ENCODE results near the gene PDLIM7. TPM values are rescaled to one million over a fixed set of nuclear protein-coding genes. Genes with fewer than 3 reads are reported as not detected.
A peak's percentile ranks its signal among the peaks of the same experiment; 100 is the strongest.

Gene PDLIM7
- total and polyA plus RNA-seq, 2 experiments from 2014 or later = 94.7 to 128 TPM

DNA sequence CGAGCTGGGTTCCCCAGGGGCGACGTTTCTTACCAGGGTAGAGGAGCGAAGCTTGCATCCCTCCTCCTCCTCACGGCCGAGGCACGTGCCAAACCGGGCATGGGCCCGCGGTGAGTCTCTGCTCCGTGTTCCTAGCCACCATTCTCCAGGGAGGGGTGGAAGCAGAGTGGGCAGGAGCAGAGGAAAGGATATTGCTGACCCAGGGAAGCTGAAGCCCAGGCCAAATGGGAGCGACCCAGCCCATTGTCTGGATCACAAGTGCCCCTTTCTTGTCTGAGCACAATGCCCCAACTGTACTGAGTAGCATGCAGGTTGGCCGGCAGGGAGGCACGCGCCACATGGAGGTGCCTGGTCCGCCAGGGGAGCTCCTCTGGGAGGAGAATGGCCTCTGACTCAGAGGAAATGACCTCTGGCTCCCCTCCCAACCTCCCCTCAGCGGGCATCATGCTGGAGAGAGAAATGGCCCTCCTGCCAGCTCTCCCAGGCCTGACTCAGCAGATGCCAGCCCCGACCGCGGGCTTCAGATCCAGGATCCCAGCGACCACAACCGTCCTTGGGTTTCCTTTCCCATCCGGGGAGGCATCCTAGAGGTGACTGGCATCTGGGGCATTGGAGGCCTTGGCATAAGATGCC is 49.7 kb downstream of the PDLIM7 start:
- Histone ChIP-seq H3K27ac (ENCODE audit: low read depth) (no peak overlapping the region), H2AFZ (0 out of 2 replicates have a peak overlapping the region, but pooled peaks have one; percentile 56)
- ATAC-seq = peak; percentile 56

More for the DNA sequence above, 49.7 kb downstream of the PDLIM7 start:
- Mint-ChIP-seq H3K4me3 (peak overlapping the region; percentile 71), H3K36me3 (ENCODE audit: low read depth) (peaks cover 8% of the 10 kb centered on the region; the same call in 1 of the 3 replicates), H3K27me3 (ENCODE audit: insufficient read depth, low read depth, poor library complexity) (peaks cover 48% of the 10 kb centered on the region), H3K4me1 (peaks cover 38% of the 10 kb centered on the region), H3K27ac (no peak overlapping the region; the same call in 1 of the 2 replicates), H3K9me3 (peaks cover 3% of the 10 kb centered on the region; the same call in 1 of the 3 replicates)
- no peaks in the 10 kb centered on the region for H3K79me2 ChIP-seq (replicated peaks; ENCODE audit: insufficient read depth)
- no peaks in the 10 kb centered on the region for H3K9me2 ChIP-seq (ENCODE audit: insufficient read depth)
- H3K27me3 ChIP-seq (ENCODE audit: insufficient read depth) = peaks cover 42% of the 10 kb centered on the region
- H3K36me3 ChIP-seq (ENCODE audit: insufficient read depth) = no peaks in the 10 kb centered on the region
- H4K20me1 ChIP-seq (replicated peaks; ENCODE audit: insufficient read depth) = peaks cover 2% of the 10 kb centered on the region; the same call in 1 of the 2 replicates
- H3K4me1 ChIP-seq (ENCODE audit: insufficient read depth) = peaks cover 23% of the 10 kb centered on the region
- H3K4me3 ChIP-seq = peak overlapping the region; percentile 80
- peaks cover 29% of the 10 kb centered on the region for H3F3A ChIP-seq (replicated peaks; ENCODE audit: low read depth)
- 0 out of 4 replicates have a peak, but pooled peaks of 1 of the 2 experiments have one; percentile 5 for TF ChIP-seq CTCF (conservative IDR thresholded peaks at IDR 0.05; ENCODE audit: low read depth in 2 of 2)
- TF ChIP-seq, protein P1, sequence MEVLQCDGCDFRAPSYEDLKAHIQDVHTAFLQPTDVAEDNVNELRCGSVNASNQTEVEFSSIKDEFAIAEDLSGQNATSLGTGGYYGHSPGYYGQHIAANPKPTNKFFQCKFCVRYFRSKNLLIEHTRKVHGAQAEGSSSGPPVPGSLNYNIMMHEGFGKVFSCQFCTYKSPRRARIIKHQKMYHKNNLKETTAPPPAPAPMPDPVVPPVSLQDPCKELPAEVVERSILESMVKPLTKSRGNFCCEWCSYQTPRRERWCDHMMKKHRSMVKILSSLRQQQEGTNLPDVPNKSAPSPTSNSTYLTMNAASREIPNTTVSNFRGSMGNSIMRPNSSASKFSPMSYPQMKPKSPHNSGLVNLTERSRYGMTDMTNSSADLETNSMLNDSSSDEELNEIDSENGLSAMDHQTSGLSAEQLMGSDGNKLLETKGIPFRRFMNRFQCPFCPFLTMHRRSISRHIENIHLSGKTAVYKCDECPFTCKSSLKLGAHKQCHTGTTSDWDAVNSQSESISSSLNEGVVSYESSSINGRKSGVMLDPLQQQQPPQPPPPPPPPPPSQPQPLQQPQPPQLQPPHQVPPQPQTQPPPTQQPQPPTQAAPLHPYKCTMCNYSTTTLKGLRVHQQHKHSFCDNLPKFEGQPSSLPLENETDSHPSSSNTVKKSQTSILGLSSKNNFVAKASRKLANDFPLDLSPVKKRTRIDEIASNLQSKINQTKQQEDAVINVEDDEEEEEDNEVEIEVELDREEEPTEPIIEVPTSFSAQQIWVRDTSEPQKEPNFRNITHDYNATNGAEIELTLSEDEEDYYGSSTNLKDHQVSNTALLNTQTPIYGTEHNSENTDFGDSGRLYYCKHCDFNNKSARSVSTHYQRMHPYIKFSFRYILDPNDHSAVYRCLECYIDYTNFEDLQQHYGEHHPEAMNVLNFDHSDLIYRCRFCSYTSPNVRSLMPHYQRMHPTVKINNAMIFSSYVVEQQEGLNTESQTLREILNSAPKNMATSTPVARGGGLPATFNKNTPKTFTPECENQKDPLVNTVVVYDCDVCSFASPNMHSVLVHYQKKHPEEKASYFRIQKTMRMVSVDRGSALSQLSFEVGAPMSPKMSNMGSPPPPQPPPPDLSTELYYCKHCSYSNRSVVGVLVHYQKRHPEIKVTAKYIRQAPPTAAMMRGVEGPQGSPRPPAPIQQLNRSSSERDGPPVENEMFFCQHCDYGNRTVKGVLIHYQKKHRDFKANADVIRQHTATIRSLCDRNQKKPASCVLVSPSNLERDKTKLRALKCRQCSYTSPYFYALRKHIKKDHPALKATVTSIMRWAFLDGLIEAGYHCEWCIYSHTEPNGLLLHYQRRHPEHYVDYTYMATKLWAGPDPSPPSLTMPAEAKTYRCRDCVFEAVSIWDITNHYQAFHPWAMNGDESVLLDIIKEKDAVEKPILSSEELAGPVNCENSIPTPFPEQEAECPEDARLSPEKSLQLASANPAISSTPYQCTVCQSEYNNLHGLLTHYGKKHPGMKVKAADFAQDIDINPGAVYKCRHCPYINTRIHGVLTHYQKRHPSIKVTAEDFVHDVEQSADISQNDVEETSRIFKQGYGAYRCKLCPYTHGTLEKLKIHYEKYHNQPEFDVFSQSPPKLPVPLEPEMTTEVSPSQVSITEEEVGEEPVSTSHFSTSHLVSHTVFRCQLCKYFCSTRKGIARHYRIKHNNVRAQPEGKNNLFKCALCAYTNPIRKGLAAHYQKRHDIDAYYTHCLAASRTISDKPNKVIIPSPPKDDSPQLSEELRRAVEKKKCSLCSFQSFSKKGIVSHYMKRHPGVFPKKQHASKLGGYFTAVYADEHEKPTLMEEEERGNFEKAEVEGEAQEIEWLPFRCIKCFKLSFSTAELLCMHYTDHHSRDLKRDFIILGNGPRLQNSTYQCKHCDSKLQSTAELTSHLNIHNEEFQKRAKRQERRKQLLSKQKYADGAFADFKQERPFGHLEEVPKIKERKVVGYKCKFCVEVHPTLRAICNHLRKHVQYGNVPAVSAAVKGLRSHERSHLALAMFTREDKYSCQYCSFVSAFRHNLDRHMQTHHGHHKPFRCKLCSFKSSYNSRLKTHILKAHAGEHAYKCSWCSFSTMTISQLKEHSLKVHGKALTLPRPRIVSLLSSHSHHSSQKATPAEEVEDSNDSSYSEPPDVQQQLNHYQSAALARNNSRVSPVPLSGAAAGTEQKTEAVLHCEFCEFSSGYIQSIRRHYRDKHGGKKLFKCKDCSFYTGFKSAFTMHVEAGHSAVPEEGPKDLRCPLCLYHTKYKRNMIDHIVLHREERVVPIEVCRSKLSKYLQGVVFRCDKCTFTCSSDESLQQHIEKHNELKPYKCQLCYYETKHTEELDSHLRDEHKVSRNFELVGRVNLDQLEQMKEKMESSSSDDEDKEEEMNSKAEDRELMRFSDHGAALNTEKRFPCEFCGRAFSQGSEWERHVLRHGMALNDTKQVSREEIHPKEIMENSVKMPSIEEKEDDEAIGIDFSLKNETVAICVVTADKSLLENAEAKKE (CRISPR knock-in tag; IDR thresholded peaks at IDR 0.05) = no peak
- H3K4me2 ChIP-seq = peak overlapping the region; percentile 88
- peak; percentile 84 for DNase-seq (ENCODE audit: low spot score)
